PC-9 (cell line): Measurements from ENCODE around the gene HINFP. TPM values are rescaled to one million over a fixed set of nuclear protein-coding genes. Genes with fewer than 3 reads are reported as not detected.

ENCODE experiments used
- BruUV-seq: library from RNA; stranded (reverse); fragments of 400-500 nt; replicated peaks from 2 replicates; lab custom pipeline; 2021; lab: Mats Ljungman, UMichigan
- CTCF ChIA-PET: fragments of 300-600 bp; sonication (Branson Sonifier 250); formaldehyde crosslinking; loops from one replicate; lab custom pipeline; 2022; ENCODE audit warnings: antibody characterized with exemption; lab: Charles Lee
- POLR2A ChIA-PET: fragments of 300-600 bp; sonication (Branson Sonifier 250); formaldehyde crosslinking; loops from one replicate; lab custom pipeline; 2022; ENCODE audit warnings: antibody characterized with exemption; ENCODE audit not compliant: unreplicated experiment; lab: Charles Lee
- DNase-seq, 2 experiments: peaks; one replicate each; pipeline versions ENCODE4 v3.0.0 to v3.0.0-alpha.2; 2015 to 2022; ENCODE audit warnings: mixed read lengths in 1 of 2
- H2AFZ ChIP-seq: fragments of 200-600 bp; sonication (generic); 2 replicates; pipeline ENCODE4 v1.8.1; 2017; ENCODE audit warnings: antibody characterized with exemption
- H3F3A ChIP-seq: fragments of 200-600 bp; sonication (generic); 2 replicates; pipeline ENCODE4 v1.8.1; 2017; ENCODE audit warnings: antibody characterized with exemption, mild to moderate bottlenecking, low read depth; ENCODE audit not compliant: insufficient read depth
- H3K27ac ChIP-seq: fragments of 200-600 bp; sonication (generic); 2 replicates; pipeline ENCODE4 v1.6.1; 2016; ENCODE audit warnings: mixed run types
- H3K27me3 ChIP-seq: fragments of 200-600 bp; sonication (generic); 2 replicates; pipeline ENCODE4 v1.6.1; 2016; ENCODE audit warnings: low read depth, mixed run types; ENCODE audit not compliant: insufficient read depth
- H3K36me3 ChIP-seq: fragments of 200-600 bp; sonication (generic); 2 replicates; pipeline ENCODE4 v1.6.1; 2016; ENCODE audit warnings: low read depth, mixed run types
- H3K4me1 ChIP-seq: fragments of 200-600 bp; sonication (generic); replicated peaks from 2 replicates; pipeline ENCODE4 v1.6.1; 2016; ENCODE audit warnings: mixed run types; ENCODE audit not compliant: insufficient read depth
- H3K4me2 ChIP-seq: fragments of 200-600 bp; sonication (generic); 2 replicates; pipeline ENCODE4 v1.6.1; 2017; ENCODE audit warnings: mixed run types
- H3K4me3 ChIP-seq: fragments of 200-600 bp; sonication (generic); 2 replicates; pipeline ENCODE4 v1.6.1; 2016; ENCODE audit warnings: mixed run types
- H3K79me2 ChIP-seq: fragments of 200-600 bp; sonication (generic); 2 replicates; pipeline ENCODE4 v1.6.1; 2017; ENCODE audit warnings: low read depth, mixed run types
- H3K9me2 ChIP-seq: fragments of 200-600 bp; sonication (generic); 2 replicates; pipeline ENCODE4 v1.8.1; 2017; ENCODE audit warnings: mild to moderate bottlenecking; ENCODE audit not compliant: insufficient read depth
- H3K9me3 ChIP-seq: fragments of 200-600 bp; sonication (generic); 2 replicates; pipeline ENCODE4 v1.8.1; 2016; ENCODE audit warnings: low read depth; ENCODE audit not compliant: insufficient read depth
- H4K20me1 ChIP-seq: fragments of 200-600 bp; sonication (generic); 2 replicates; pipeline ENCODE4 v1.8.1; 2017; ENCODE audit not compliant: insufficient read depth
- CTCF ChIP-seq: fragments of 200-600 bp; sonication (generic); conservative IDR thresholded peaks from 2 replicates; pipeline ENCODE4 v1.6.1; 2017; ENCODE audit warnings: mixed run types, antibody characterized with exemption, mild to moderate bottlenecking, moderate library complexity
- EZH2 ChIP-seq: fragments of 200-600 bp; sonication (generic); IDR thresholded peaks from 2 replicates; pipeline ENCODE4 v1.8.0; 2017; ENCODE audit warnings: antibody characterized with exemption, low read depth
- intact Hi-C: fragments of 100-400 bp; cut with micrococcal nuclease; formaldehyde crosslinking; loops from one replicate; pipeline ENCODE4 v1.10.0; 2022; ENCODE audit not compliant: unreplicated experiment
- total RNA-seq: library from RNA; stranded (reverse); gene quantifications from 2 replicates; pipeline ENCODE4 v1.2.3, GENCODE V29; 2021

Gene HINFP
- total RNA-seq, 1 experiment from 2014 or later = 35.5 TPM

GRCh38 chr11:119115484-119116234 is 5.7 kb upstream of the HINFP start:
- Histone ChIP-seq H2AFZ (no peak overlapping the region), H3K79me2 (no peaks in the 10 kb centered on the region), H3K4me2 (no peak overlapping the region), H4K20me1 (no peaks in the 10 kb centered on the region), H3K36me3 (peaks cover 9% of the 10 kb centered on the region; the same call in 1 of the 2 replicates), H3K4me3 (no peak overlapping the region), H3K27me3 (no peaks in the 10 kb centered on the region), H3K9me2 (no peaks in the 10 kb centered on the region), H3K27ac (no peak overlapping the region), H3K9me3 (no peaks in the 10 kb centered on the region), H3F3A (peaks cover 14% of the 10 kb centered on the region; the same call in 1 of the 2 replicates), H3K4me1 (peaks cover 9% of the 10 kb centered on the region)
- BruUV-seq = no TSS peak
- TF ChIP-seq CTCF (no peak), EZH2 (no peak)
- intact Hi-C loops = no loop called here
- no peak for DNase-seq
- CTCF ChIA-PET = no interaction called here
- POLR2A ChIA-PET = no interaction called here

- CTCF ChIA-PET = no interaction called here
- H3K36me3 ChIP-seq = peaks cover 7% of the 10 kb centered on the region; the same call in 1 of the 2 replicates
Measured at GRCh38 chr11:119116235-119116594, 5.2 kb upstream of the HINFP start.

GRCh38 chr11:119116601-119117000 is 4.8 kb upstream of the HINFP start:
- Histone ChIP-seq H3K9me3 (no peaks in the 10 kb centered on the region), H4K20me1 (no peaks in the 10 kb centered on the region), H3K4me2 (no peak overlapping the region), H2AFZ (no peak overlapping the region), H3K4me3 (no peak overlapping the region), H3K27ac (no peak overlapping the region), H3K36me3 (0 out of 2 replicates have a peak, but pooled peaks cover 3% of the 10 kb centered on the region), H3F3A (peaks cover 14% of the 10 kb centered on the region; the same call in 1 of the 2 replicates), H3K4me1 (peaks cover 11% of the 10 kb centered on the region), H3K79me2 (peaks cover 2% of the 10 kb centered on the region), H3K9me2 (no peaks in the 10 kb centered on the region), H3K27me3 (no peaks in the 10 kb centered on the region)
- no TSS peak for BruUV-seq
- TF ChIP-seq EZH2 (no peak), CTCF (no peak)
- POLR2A ChIA-PET = no interaction called here
- CTCF ChIA-PET = no interaction called here
- intact Hi-C loops = no loop called here
- DNase-seq = no peak

More at GRCh38 chr11:119116235-119116594, 5.2 kb upstream of the HINFP start:
- POLR2A ChIA-PET = no interaction called here
- H4K20me1 ChIP-seq = no peaks in the 10 kb centered on the region
- H3K79me2 ChIP-seq = no peaks in the 10 kb centered on the region
- peaks cover 11% of the 10 kb centered on the region for H3K4me1 ChIP-seq
- H3K9me3 ChIP-seq = no peaks in the 10 kb centered on the region
- H3K9me2 ChIP-seq = no peaks in the 10 kb centered on the region
- no peak overlapping the region for H2AFZ ChIP-seq
- peaks cover 14% of the 10 kb centered on the region; the same call in 1 of the 2 replicates for H3F3A ChIP-seq
- DNase-seq = no peak
- H3K27me3 ChIP-seq = no peaks in the 10 kb centered on the region
- H3K4me2 ChIP-seq = no peak overlapping the region
- BruUV-seq = no TSS peak
- H3K4me3 ChIP-seq = no peak overlapping the region
- TF ChIP-seq CTCF = no peak
- intact Hi-C loops = no loop called here
- no peak overlapping the region for H3K27ac ChIP-seq
